HL-60 (cell line): ENCODE measurements around the gene BRD3OS.
A peak's percentile ranks its signal among the peaks of the same experiment; 100 is the strongest.

Experiments used
- DNase-seq, 2 experiments: peaks; one replicate each; pipeline ENCODE4 v3.0.0-alpha.2; 2010 to 2020; ENCODE audit warnings: low read depth in 1 of 2, low spot score in 1 of 2
- H3K27ac ChIP-seq: fragments of 250-450 bp; sonication (Bioruptor Pico); replicated peaks from 2 replicates; pipeline ENCODE4 v1.5.1; 2020; ENCODE audit warnings: mild to moderate bottlenecking, moderate library complexity
- H3K27me3 ChIP-seq: fragments of 250-450 bp; sonication (Bioruptor Pico); 2 replicates; pipeline ENCODE4 v1.5.1; 2021; ENCODE audit warnings: mild to moderate bottlenecking, moderate library complexity; ENCODE audit not compliant: insufficient read depth, poor library complexity, severe bottlenecking
- H3K4me3 ChIP-seq: replicated peaks from 2 replicates; pipeline ENCODE4 v1.5.1; 2011; ENCODE audit warnings: mild to moderate bottlenecking, control low read depth, low read length; ENCODE audit not compliant: insufficient read depth
- CTCF ChIP-seq: IDR thresholded peaks from one replicate; pipeline ENCODE4 v1.5.1; 2011; ENCODE audit warnings: low read length, control low read depth, inconsistent platforms; ENCODE audit not compliant: insufficient read depth
- GABPA ChIP-seq: IDR thresholded peaks from 2 replicates; pipeline ENCODE4 v1.6.1; 2012; ENCODE audit warnings: low read depth
- POLR2AphosphoS5 ChIP-seq: IDR thresholded peaks from 2 replicates; pipeline ENCODE4 v1.6.1; 2012; ENCODE audit warnings: low read depth
- REST ChIP-seq: IDR thresholded peaks from 2 replicates; pipeline ENCODE4 v1.6.1; 2012; ENCODE audit warnings: low read depth; ENCODE audit not compliant: insufficient replicate concordance
- SPI1 ChIP-seq: IDR thresholded peaks from 2 replicates; pipeline ENCODE4 v1.6.1; 2012; ENCODE audit warnings: low read depth, mild to moderate bottlenecking, borderline replicate concordance

BRD3OS gene

GRCh38 chr9:134027561-134027960 lies 2.3 kb downstream of the BRD3OS start:
- Histone ChIP-seq H3K4me3 (no peak overlapping the region), H3K27me3 (no peaks in the 10 kb centered on the region)
- no peak for DNase-seq

GRCh38 chr9:134028076-134028475 lies 2.8 kb downstream of the BRD3OS start:
- no peak overlapping the region for H3K4me3 ChIP-seq
- no peak for DNase-seq
- H3K27ac ChIP-seq = no peak overlapping the region
- TF ChIP-seq SPI1 (no peak), POLR2AphosphoS5 (0 out of 2 replicates have a peak, but pooled peaks have one; percentile 8), GABPA (no peak)
- no peaks in the 10 kb centered on the region for H3K27me3 ChIP-seq

More at GRCh38 chr9:134027561-134027960, 2.3 kb downstream of the BRD3OS start:
- no peak for TF ChIP-seq GABPA
- TF ChIP-seq CTCF = no peak
- no peak for TF ChIP-seq REST
- no peak for TF ChIP-seq POLR2AphosphoS5
- TF ChIP-seq SPI1 = no peak
- H3K27ac ChIP-seq = no peak overlapping the region

GRCh38 chr9:134028575-134029247 lies 3.4 kb downstream of the BRD3OS start:
- no peak overlapping the region for H3K27ac ChIP-seq
- TF ChIP-seq GABPA (no peak), SPI1 (no peak), CTCF (no peak), REST (no peak), POLR2AphosphoS5 (no peak)
- H3K27me3 ChIP-seq = no peaks in the 10 kb centered on the region
- H3K4me3 ChIP-seq = no peak overlapping the region
- no peak for DNase-seq

GRCh38 chr9:134029248-134030226 lies 4.3 kb downstream of the BRD3OS start:
- Histone ChIP-seq H3K4me3 (no peak overlapping the region), H3K27me3 (no peaks in the 10 kb centered on the region), H3K27ac (no peak overlapping the region)
- TF ChIP-seq REST (no peak), SPI1 (no peak), GABPA (no peak), CTCF (no peak), POLR2AphosphoS5 (no peak)
- no peak for DNase-seq
